Measurements from ENCODE around the gene PRKCH.

Gene PRKCH

GRCh38 chr14:61368114-61368710 lies 46.8 kb downstream of the PRKCH start:
- no peak for DNase-seq

- DNase-seq: no peak
Observed at GRCh38 chr14:61368781-61369453, 47.5 kb downstream of the PRKCH start.

- DNase-seq: no peak
Observed at GRCh38 chr14:61369454-61369810, 48.1 kb downstream of the PRKCH start.

- DNase-seq: no peak
Observed at GRCh38 chr14:61372379-61372778, 51.0 kb downstream of the PRKCH start.

- no peak for DNase-seq
Observed at GRCh38 chr14:61372842-61373555, 51.6 kb downstream of the PRKCH start.

GRCh38 chr14:61374284-61374683 lies 52.9 kb downstream of the PRKCH start:
- DNase-seq: no peak

GRCh38 chr14:61375218-61375617 lies 53.8 kb downstream of the PRKCH start:
- DNase-seq: no peak

GRCh38 chr14:61376314-61376713 lies 54.9 kb downstream of the PRKCH start:
- DNase-seq: no peak

GRCh38 chr14:61377749-61378148 lies 56.4 kb downstream of the PRKCH start:
- DNase-seq: no peak

GRCh38 chr14:61379639-61380184 lies 58.3 kb downstream of the PRKCH start:
- DNase-seq: no peak

GRCh38 chr14:61380984-61381383 lies 59.6 kb downstream of the PRKCH start:
- no peak for DNase-seq

GRCh38 chr14:61381553-61381952 lies 60.2 kb downstream of the PRKCH start:
- DNase-seq: no peak

- no peak for DNase-seq
Observed at GRCh38 chr14:61382842-61383241, 61.5 kb downstream of the PRKCH start.

GRCh38 chr14:61385002-61385685 lies 63.8 kb downstream of the PRKCH start:
- no peak for DNase-seq

GRCh38 chr14:61386173-61386772 lies 64.9 kb downstream of the PRKCH start:
- no peak for DNase-seq

- DNase-seq: no peak
Observed at GRCh38 chr14:61387076-61387475, 65.7 kb downstream of the PRKCH start.

- no peak for DNase-seq
Observed at GRCh38 chr14:61388173-61388975, 67.0 kb downstream of the PRKCH start.

GRCh38 chr14:61388976-61389576 lies 67.7 kb downstream of the PRKCH start:
- DNase-seq: no peak

- no peak for DNase-seq
Observed at GRCh38 chr14:61391119-61391518, 69.7 kb downstream of the PRKCH start.

- no peak for DNase-seq
Observed at GRCh38 chr14:61392297-61392696, 70.9 kb downstream of the PRKCH start.

- no peak for DNase-seq
Observed at GRCh38 chr14:61394542-61394941, 73.2 kb downstream of the PRKCH start.
